Liver (tissue), 3 donors: ENCODE measurements around the gene YTHDF1.

ENCODE experiments used
- FOXA2 ChIP-seq: IDR thresholded peaks from 2 replicates; pipeline ENCODE4 v1.6.1; 2016; ENCODE audit warnings: antibody characterized with exemption
- JUND ChIP-seq, 2 donors: IDR thresholded peaks; 2 replicates each; pipeline ENCODE4 v1.6.1; 2016; ENCODE audit warnings: antibody characterized with exemption in 2 of 2
- SP1 ChIP-seq: IDR thresholded peaks from 2 replicates; pipeline ENCODE4 v1.6.1; 2018; ENCODE audit warnings: antibody characterized with exemption, mild to moderate bottlenecking
- TF ChIP-seq, protein P1 (sequence below): fragments of 150-350 bp; IDR thresholded peaks from 2 replicates; pipeline ENCODE4 v1.5.1; 2017; ENCODE audit warnings: improper control_type of control experiment, low read depth, low read length; ENCODE audit not compliant: missing input control
- TF ChIP-seq, protein P2 (sequence below): IDR thresholded peaks from 2 replicates; pipeline ENCODE4 v1.6.1; 2016; ENCODE audit warnings: antibody characterized with exemption
- donor health status: healthy.
- donor health status: healthy.

DNA sequence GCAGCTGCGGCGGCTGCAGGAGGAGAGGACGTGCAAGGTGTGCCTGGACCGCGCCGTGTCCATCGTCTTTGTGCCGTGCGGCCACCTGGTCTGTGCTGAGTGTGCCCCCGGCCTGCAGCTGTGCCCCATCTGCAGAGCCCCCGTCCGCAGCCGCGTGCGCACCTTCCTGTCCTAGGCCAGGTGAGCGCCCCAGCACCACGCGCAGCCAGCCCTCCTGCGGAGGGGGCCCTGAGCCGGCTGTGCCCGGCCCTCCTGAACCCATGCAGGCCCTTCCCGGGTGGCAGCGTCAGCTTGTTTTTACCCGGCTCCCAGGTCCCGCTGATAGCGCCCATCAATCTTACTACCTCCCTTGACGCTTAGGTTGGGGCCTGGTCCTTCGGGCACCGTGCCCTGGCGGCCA is 23.5 kb upstream of the YTHDF1 start:
- TF ChIP-seq, protein P1, sequence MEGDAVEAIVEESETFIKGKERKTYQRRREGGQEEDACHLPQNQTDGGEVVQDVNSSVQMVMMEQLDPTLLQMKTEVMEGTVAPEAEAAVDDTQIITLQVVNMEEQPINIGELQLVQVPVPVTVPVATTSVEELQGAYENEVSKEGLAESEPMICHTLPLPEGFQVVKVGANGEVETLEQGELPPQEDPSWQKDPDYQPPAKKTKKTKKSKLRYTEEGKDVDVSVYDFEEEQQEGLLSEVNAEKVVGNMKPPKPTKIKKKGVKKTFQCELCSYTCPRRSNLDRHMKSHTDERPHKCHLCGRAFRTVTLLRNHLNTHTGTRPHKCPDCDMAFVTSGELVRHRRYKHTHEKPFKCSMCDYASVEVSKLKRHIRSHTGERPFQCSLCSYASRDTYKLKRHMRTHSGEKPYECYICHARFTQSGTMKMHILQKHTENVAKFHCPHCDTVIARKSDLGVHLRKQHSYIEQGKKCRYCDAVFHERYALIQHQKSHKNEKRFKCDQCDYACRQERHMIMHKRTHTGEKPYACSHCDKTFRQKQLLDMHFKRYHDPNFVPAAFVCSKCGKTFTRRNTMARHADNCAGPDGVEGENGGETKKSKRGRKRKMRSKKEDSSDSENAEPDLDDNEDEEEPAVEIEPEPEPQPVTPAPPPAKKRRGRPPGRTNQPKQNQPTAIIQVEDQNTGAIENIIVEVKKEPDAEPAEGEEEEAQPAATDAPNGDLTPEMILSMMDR, result no peak
- TF ChIP-seq, protein P2, sequence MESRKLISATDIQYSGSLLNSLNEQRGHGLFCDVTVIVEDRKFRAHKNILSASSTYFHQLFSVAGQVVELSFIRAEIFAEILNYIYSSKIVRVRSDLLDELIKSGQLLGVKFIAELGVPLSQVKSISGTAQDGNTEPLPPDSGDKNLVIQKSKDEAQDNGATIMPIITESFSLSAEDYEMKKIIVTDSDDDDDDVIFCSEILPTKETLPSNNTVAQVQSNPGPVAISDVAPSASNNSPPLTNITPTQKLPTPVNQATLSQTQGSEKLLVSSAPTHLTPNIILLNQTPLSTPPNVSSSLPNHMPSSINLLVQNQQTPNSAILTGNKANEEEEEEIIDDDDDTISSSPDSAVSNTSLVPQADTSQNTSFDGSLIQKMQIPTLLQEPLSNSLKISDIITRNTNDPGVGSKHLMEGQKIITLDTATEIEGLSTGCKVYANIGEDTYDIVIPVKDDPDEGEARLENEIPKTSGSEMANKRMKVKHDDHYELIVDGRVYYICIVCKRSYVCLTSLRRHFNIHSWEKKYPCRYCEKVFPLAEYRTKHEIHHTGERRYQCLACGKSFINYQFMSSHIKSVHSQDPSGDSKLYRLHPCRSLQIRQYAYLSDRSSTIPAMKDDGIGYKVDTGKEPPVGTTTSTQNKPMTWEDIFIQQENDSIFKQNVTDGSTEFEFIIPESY, result no peak
- TF ChIP-seq JUND (IDR thresholded peaks at IDR 0.05) (no peak), FOXA2 (no peak), SP1 (no peak)
